GM19238 (cell line): ENCODE data around the gene PRPSAP2.

Source experiments
- DNase-seq: peaks from one replicate; pipeline ENCODE4 v3.0.0; 2011; ENCODE audit warnings: low spot score; ENCODE audit not compliant: insufficient read length

The PRPSAP2 gene

DNA sequence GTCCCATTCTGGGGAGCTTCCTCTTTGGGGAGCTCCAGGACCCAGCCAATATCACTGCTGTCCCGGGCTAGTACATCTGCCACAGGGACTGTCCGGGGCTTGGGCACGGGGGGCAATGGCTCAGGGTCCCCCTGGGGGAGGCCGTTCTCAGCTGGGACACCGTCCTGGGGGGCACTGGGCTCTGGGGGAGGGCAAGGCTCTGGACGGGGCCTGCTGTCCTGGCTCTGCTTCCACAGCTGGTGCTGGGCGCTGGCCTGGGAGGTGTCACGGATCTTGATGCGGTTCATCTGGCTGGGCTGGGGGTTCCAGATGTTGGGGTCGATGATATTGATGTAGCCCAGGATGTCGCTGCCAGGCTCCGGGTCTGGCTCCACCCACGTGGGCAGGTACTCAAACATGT lies 120.1 kb downstream of the PRPSAP2 start:
- DNase-seq = no peak

DNA sequence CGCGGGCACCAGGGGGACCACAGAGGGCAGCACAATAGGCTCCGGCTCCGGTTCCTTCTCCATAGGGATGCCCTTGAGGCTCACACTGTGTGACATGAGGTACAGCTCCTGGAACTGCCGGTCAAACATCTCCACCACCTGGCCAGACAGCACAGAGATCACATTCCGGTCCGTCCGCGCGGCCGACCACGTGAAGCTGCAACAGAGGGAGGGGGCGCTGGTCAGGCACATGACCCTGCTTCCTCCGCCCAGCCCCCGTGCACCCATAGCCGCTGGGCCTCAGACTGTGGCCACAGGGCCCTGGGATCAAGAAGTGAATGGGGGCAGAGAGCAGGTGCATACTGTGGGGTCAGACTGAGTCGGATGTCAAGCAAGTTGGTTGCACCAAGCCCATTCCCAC lies 120.7 kb downstream of the PRPSAP2 start:
- no peak for DNase-seq
